Right ventricle myocardium superior (tissue), 1 donor: Measurements from ENCODE around the gene RUBCN. TPM values are rescaled to one million over a fixed set of nuclear protein-coding genes. Genes with fewer than 3 reads are reported as not detected.
"Not testable (repeated sequence)": the region's sequence is repeated elsewhere in the genome, so short reads cannot be mapped to it uniquely, and the experiment has no call there.

ENCODE experiments used
- ATAC-seq: fragments of 200-7000 bp; cut with Tn5 transposase; one replicate; pipeline ENCODE4 v1.9.1; 2020; ENCODE audit warnings: mild to moderate bottlenecking; ENCODE audit not compliant: poor library complexity
- DNase-seq: peaks from one replicate; pipeline ENCODE4 v3.0.0-alpha.2; 2020
- intact Hi-C: fragments of 100-400 bp; cut with DNase I; formaldehyde crosslinking; loops from one replicate; pipeline ENCODE4 v1.11.2; 2022
- total RNA-seq: library from RNA; stranded (reverse); fragmentation: NEBNext Ultra II Directional; extraction: Animal tissue kit (Norgen Biotek cat#: 25700); gene quantifications from one replicate; pipeline ENCODE4 v1.2.1, GENCODE V29; 2021
- donor health status: DM: no; HTN: yes; CAD: no; lungs with severe emphysema.

RUBCN gene
- total RNA-seq, 1 donor from 2014 or later: 15.1 TPM

GRCh38 chr3:197665142-197665491 is 71.6 kb downstream of the RUBCN start:
- peak; percentile 97 for ATAC-seq
- intact Hi-C loops: not testable (repeated sequence)

DNA sequence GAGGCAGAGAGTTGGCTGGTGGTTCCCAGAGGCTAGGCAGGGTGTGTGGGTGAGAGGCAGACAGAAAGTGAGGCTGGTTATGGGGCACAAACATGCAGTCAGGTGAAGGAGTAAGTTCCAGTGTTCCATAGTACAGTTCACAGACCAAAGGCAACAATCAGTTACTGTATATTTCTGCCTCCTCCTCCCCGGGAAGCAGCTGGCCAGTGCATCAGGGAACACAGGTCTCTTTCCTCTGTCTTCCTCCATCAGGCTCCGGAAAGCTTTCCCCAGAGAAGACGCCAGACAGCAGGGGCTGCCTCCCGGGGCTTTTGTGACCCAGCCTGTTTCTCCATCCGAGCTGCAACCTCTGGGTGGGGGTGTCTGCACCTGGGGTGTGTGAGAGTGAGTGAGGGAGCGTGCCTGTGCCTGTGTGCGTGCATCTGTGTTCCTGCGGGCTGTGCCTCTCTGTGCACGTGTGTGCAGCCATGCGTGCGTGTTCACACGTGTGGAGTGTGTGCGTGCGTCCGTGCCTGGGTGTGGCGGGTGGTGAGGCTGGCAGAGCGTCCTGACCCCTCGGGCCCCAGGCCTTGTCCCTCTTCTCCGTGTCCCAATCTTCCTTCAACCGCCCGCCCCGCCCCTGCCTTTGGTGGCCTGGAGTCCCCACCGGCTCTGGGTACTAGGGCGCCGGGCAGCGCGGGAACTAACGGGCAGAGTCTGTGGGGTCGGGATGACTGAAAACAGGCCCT is 72.1 kb downstream of the RUBCN start:
- intact Hi-C loops, DNase-seq: not testable (repeated sequence)
- ATAC-seq: peak; percentile 65

More at GRCh38 chr3:197665142-197665491, 71.6 kb downstream of the RUBCN start:
- DNase-seq: not testable (repeated sequence)

DNA sequence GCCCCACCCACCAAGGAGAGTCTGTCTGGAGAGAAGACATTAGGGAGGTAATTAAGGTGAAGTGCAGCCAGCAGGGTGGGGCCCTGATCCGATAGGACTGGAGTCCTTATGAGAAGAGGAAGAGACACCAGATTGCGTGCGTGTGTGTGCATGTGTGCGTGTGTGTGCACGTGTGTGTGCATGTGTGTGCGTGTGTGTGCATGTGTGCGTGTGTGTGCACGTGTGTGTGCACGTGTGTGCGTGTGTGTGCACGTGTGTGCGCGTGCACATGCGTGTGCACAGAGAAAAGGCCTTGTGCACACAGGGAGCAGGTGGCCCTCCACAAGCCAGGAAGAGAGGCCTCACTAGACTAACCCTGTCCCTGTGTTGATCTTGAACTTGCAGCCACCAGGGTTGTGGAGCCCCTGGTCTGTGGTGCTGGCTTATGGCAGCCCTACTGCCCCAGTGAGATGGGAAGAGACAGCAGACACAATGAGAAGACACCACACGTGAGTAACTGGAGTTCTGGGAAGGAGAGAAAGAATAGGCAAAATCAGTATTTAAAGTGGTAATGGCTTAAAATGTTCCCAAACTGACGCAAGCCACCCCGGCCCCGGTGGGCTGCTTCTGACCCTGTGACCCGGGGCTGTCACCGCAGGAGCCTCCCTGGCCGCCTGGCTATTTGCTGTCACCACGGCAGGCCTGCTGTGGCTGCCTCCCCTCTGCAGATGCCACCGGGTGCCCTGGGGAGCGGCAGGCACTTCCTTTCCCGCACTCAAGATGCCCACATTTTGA is 73.2 kb downstream of the RUBCN start:
- ATAC-seq, intact Hi-C loops, DNase-seq: not testable (repeated sequence)

DNA sequence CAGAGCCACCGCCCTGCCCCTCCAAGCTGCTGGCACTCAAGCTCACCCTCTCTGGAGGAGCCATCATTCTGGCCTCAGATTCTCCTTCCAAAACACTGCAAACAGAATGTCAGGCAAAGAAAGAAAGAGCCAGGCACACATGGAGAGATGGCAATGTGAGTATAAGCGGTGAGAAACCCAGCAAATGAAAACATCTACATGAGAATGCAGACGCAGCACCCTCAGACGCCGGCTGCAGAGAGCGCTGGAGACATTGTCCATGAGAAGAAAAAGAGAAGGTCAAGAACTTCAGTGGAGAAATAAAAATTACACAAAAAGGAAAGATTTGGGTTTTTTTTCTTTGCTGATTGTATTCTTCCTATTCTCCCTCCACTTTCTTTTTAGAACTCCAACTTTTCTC is 74.4 kb downstream of the RUBCN start:
- ATAC-seq, intact Hi-C loops, DNase-seq: not testable (repeated sequence)

DNA sequence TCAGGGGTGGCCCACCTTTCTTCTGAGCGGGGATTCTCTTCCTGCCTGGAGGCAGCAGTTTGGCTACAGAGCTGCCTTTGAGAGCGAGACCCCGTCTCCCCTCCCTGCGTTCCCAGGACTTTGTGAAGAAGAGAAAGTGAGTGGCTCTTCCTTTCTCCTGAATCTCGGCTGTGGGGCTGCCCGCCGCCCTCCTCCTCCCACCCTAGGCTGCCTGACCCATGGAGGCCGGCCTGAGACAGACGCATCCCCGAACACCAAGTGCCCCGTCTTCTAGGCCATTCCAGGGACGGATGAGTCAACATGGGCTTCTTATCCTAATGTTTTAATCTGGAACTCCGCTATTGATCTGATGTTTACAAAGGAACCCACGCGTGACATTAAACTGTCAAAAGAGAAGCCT is 74.8 kb downstream of the RUBCN start:
- intact Hi-C loops, DNase-seq, ATAC-seq: not testable (repeated sequence)

DNA sequence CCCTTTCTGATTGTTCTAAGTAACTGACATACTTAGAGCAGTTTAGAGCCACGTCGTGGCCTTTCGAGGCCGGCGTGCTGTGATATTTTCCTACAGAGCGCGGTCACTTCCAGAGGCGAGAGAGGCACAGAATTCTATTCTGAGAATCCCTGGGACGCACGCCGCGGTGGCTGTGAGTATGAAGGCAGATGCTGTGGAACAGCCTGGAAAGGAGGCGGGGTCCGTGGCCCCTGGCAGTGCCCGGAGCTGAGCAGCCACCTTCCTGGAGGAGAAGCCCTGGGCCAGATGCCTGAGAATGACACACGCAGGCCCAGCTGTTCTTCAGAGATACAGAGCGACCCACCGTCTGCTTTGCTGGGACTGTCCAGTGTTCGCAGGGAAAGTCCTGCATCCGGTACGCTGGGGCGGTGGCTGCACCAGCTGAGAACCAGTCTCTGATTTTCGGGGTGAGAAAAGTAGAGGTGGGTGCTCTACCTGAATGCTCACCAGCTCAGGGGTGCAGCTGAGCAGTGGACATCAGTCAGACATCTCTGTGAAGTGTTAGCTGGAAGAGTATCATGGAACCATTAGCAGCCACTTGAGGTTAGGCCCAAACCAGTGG is 75.4 kb downstream of the RUBCN start:
- DNase-seq, intact Hi-C loops, ATAC-seq: not testable (repeated sequence)

DNA sequence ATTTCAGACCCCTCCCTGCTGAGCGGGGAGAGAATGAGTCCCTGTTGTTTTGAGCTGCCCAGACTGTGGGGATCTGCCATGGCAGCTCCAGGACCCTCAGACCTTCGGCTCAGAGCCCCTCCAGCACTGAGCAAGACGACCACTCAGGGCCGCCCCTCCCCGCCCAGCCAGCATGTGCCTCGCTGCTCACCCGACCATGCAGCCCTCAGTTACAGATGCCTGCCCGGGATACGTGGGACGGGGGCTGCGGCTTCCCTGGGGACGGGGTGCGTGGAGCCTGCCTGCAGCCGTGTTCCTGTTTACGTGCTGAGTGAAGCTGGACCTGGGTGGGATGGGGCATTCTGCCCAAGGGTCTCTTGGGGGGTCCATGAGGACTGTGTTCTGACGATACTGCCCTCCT is 77.0 kb downstream of the RUBCN start:
- intact Hi-C loops, DNase-seq, ATAC-seq: not testable (repeated sequence)

DNA sequence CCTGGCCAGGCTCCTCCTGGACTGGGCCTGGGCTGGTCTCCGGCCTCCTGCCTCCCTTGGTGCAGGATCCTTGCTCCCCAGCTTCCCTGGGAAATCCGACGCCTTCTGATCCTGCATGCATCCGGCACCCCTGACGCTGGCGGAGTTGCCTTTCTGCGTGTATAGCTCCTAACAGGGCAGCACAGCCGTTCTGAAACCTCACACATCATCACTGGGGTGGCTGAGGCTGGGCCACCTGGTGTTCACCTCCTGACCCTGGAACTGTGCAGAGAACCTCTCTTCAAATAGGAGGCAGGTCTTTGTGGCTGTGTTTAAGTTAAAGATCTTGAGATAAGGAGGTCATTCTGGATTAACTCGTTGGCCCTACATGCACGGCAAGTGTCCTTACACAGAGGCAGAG is 77.6 kb downstream of the RUBCN start:
- ATAC-seq, intact Hi-C loops, DNase-seq: not testable (repeated sequence)

- DNase-seq, intact Hi-C loops, ATAC-seq: not testable (repeated sequence)
Observed at GRCh38 chr3:197658706-197659105, 78.0 kb downstream of the RUBCN start.

DNA sequence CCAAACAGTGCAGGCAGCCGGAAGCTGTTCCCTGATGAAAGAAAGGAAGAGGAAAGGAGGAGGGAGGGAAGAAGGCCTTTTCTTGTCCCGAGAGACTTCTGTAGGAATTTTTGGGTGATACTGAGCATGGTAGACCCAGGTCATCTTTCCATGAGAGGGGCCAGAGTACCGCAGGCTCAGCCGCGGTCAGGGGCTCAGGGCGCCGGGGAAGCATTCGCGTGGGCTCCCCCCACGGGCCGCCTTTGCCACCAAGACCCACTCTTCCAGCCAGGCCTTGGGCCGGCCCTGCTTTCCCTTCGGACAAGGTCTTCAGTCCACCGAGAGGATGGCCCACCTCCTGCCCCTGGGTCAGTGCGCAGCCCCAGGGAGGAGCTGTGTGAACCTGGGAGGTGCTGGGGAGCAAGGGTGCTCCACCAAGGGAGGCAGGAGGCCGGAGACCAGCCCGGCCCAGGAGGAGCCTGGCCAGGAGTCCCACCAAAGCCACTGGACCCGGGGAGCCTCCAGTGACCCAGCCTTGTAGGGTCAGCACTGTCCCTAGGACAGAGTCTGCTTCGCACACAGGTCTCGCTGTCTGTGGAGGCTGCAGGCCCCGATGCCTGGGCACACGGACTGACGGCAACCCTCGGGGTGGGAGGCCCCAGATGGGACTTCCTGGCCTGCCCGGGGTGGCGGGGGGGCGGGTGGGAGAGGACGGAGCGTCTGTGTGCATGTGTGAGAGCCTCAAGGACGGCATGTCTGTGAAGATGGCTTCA is 79.0 kb downstream of the RUBCN start:
- ATAC-seq, DNase-seq, intact Hi-C loops: not testable (repeated sequence)

DNA sequence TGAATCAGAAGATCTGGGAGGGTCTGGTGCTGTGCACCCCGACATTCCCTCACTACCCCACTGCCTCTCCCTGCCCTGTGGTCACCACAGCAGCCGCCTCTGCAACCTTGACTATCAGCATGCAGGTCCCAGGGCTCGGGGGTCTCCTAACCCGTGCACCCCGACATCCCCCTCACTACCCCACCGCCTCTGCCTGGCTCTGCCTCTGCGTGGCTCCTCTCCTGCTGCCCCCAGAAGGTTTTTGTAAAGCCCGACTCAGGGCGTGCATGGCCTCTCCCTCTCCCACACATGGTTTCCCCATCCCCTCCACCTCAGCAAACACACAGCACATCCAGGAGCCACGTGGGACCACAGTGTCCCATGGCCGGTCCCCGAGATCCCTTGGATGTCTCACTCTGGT is 79.7 kb downstream of the RUBCN start:
- ATAC-seq, DNase-seq, intact Hi-C loops: not testable (repeated sequence)

GRCh38 chr3:197656129-197656528 is 80.6 kb downstream of the RUBCN start:
- DNase-seq, ATAC-seq, intact Hi-C loops: not testable (repeated sequence)

- intact Hi-C loops, DNase-seq: not testable (repeated sequence)
- peak; percentile 41 for ATAC-seq
Observed at GRCh38 chr3:197654998-197655330, 81.7 kb downstream of the RUBCN start.

DNA sequence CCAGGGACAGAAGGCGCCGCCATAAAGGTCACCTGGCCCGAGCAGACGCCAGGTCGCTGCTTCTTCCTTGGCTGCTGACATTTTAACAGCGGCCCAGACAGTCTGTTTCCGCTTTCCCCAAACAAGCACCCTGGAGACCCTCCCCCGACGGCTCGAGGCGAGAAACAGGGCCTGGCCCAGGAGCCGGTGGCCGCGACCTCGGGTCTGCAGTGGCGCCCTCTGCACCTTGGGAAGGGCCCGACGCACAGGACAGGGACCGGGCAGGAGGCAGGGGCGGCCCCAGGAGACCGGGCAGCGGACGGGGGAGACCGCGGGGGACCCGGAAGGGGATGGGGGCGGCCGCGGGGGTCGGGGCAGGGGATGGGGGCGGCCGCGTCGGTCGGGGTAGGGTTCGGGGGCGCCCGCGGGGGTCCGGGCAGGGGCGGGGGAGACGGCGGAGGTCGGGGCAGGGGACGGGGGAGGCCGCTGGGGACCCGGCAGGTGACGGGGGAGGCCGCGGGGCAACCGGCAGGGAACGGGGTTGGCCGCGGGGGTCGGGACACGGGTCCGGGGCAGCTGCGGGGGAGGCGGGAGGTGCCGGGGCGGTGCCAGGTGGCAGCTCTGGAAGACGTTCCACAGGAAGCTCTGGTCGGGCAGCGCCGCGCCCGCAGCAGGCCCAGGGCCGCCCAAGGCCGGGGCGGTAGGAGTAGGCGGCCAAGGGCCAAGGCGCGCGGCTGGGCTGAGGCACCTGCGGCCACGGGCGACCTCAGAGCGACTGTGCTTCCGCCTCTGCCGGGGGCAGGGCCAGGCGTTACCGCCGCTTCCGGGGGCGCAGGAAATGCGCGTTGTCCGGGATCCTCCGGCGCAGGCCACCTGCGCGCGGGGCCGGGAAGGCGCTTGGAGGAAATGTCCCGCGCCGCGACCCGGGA is 82.4 kb downstream of the RUBCN start:
- intact Hi-C loops: not testable (repeated sequence)
- DNase-seq (peak; percentile 49), ATAC-seq (peak; percentile 100)

DNA sequence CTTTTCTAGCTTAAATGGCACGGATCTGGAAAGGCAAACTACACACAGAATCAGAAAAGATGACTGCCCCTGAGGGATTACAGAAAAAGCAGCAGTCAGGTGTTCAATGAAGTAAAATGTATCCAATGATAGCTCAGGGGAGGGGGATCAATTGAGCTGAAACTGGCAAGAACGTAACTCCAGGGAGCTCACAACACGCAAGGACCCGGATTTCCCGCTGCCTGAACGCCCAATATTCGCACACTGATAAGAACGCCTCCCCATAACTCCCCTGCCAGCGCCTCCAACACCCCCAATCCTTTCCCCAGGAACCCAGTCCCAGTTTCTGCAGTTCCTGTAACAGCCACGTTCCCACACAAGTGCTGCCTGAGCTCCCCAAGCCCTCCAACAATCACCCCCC is 83.8 kb downstream of the RUBCN start:
- DNase-seq, intact Hi-C loops, ATAC-seq: not testable (repeated sequence)

DNA sequence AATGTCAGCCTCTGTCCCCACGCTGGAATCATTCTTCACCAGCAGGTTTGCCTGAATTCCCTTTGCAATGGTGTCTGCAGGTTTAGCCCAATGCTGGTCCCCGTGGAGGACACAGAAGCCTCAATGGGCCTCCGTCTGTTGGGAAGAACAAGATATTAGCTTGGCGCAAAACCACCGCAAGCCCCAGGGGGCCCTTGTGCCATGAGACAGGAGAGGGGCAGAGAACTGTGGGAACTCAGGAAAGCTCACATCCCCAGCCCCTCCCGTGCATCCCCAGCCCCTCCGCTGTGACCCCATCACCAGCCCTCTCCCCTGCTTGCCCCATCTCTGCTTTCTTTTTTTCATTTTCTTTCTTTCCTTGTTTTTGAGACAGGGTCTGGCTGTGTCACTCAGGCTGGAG is 89.1 kb downstream of the RUBCN start:
- intact Hi-C loops, ATAC-seq, DNase-seq: not testable (repeated sequence)

- ATAC-seq, intact Hi-C loops, DNase-seq: not testable (repeated sequence)
Observed at GRCh38 chr3:197647191-197647590, 89.5 kb downstream of the RUBCN start.

- ATAC-seq, DNase-seq, intact Hi-C loops: not testable (repeated sequence)
Observed at GRCh38 chr3:197646294-197646693, 90.4 kb downstream of the RUBCN start.
